Measurements from ENCODE around the gene PLSCR5.

PLSCR5 gene

DNA sequence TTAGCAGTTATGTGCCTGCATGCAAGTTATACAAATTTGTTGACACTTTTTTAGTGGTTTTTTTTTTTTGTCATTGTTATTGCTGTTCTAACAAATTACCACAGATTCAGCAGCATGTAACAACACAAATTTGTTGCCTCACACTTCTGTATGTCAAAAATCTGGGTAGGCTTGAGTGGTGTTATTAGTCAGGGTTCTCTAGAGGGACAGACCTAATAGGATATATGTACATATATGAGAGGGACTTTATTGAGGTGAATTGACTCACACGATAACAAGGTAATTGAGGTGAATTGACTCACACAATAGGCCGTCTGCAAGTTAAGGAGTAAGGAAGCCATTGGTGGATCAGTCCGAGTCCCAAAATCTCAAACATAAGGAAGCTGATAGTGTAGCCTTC lies 45.8 kb downstream of the PLSCR5 start:
- Histone ChIP-seq H3K4me2 (ENCODE audit: low read length) (no peak overlapping the region), H3K36me3 (replicated peaks; ENCODE audit: low read depth, low read length) (no peaks in the 10 kb centered on the region)

DNA sequence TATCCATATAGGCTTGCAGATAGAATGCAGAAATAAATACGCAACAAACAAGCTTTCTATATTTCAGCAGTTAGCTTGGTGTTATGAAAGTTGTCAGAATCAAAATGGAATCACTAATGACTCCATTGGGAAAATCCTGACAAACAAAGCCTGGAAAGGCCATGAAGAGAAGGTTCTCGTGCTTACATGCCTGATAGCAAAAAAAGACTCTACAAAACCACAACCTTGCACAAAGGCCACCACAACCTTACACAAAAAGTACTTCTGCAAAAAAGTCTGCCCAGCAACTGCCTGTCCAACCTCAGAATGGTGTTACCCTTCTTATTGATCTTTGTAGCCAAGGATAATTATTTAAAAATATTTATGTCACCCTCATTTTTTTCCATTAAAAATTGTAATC lies 46.4 kb downstream of the PLSCR5 start:
- Histone ChIP-seq H2AFZ (ENCODE audit: low read depth, low read length) (no peak overlapping the region), H4K20me1 (ENCODE audit: insufficient read depth, low read length) (no peaks in the 10 kb centered on the region), H3K27ac (ENCODE audit: low read length) (no peak overlapping the region), H3K36me3 (replicated peaks; ENCODE audit: low read depth, low read length) (no peaks in the 10 kb centered on the region), H3K9me3 (ENCODE audit: insufficient read depth, low read length) (no peaks in the 10 kb centered on the region), H3K27me3 (ENCODE audit: low read depth, low read length) (no peaks in the 10 kb centered on the region), H3K4me1 (ENCODE audit: low read length) (0 out of 2 replicates have a peak, but pooled peaks cover 3% of the 10 kb centered on the region), H3K4me2 (ENCODE audit: low read length) (no peak overlapping the region), H3K4me3 (ENCODE audit: low read length) (no peak overlapping the region), H3K9ac (ENCODE audit: low read length) (no peak overlapping the region), H3K79me2 (ENCODE audit: low read length) (no peaks in the 10 kb centered on the region)
- no peak for TF ChIP-seq EZH2phosphoT487 (IDR thresholded peaks at IDR 0.05; ENCODE audit: low read depth)
- TF ChIP-seq, protein P1, sequence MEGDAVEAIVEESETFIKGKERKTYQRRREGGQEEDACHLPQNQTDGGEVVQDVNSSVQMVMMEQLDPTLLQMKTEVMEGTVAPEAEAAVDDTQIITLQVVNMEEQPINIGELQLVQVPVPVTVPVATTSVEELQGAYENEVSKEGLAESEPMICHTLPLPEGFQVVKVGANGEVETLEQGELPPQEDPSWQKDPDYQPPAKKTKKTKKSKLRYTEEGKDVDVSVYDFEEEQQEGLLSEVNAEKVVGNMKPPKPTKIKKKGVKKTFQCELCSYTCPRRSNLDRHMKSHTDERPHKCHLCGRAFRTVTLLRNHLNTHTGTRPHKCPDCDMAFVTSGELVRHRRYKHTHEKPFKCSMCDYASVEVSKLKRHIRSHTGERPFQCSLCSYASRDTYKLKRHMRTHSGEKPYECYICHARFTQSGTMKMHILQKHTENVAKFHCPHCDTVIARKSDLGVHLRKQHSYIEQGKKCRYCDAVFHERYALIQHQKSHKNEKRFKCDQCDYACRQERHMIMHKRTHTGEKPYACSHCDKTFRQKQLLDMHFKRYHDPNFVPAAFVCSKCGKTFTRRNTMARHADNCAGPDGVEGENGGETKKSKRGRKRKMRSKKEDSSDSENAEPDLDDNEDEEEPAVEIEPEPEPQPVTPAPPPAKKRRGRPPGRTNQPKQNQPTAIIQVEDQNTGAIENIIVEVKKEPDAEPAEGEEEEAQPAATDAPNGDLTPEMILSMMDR (IDR thresholded peaks at IDR 0.05; ENCODE audit: low read depth, low read length): no peak

More for the DNA sequence above, 45.8 kb downstream of the PLSCR5 start:
- TF ChIP-seq, protein P1 (IDR thresholded peaks at IDR 0.05; ENCODE audit: low read depth, low read length): no peak
- no peak for TF ChIP-seq EZH2phosphoT487 (IDR thresholded peaks at IDR 0.05; ENCODE audit: low read depth)
- Histone ChIP-seq H3K4me3 (ENCODE audit: low read length) (no peak overlapping the region), H3K9me3 (ENCODE audit: insufficient read depth, low read length) (no peaks in the 10 kb centered on the region), H3K27ac (ENCODE audit: low read length) (no peak overlapping the region), H3K27me3 (ENCODE audit: low read depth, low read length) (no peaks in the 10 kb centered on the region), H3K9ac (ENCODE audit: low read length) (no peak overlapping the region), H3K4me1 (ENCODE audit: low read length) (0 out of 2 replicates have a peak, but pooled peaks cover 3% of the 10 kb centered on the region), H2AFZ (ENCODE audit: low read depth, low read length) (no peak overlapping the region), H4K20me1 (ENCODE audit: insufficient read depth, low read length) (no peaks in the 10 kb centered on the region), H3K79me2 (ENCODE audit: low read length) (no peaks in the 10 kb centered on the region)

DNA sequence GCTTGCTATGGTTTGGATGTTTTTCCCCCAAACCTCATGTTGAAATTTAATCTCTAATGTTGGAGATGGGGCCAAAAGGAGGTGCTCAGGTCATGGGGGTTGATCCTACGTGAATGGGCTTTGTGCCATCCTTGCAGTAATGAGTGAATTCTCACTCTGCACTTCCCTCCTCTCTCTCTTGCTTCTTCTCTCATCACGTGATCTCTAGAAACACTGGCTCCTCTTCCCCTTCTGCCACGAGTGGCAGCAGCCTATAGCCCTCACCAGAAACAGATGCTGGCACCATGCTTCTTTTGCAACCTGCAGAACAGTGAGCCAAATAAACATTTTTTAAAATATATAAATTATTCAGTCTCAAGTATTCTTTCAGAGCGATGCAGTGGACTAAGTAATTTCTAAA lies 47.4 kb downstream of the PLSCR5 start:
- Histone ChIP-seq H3K4me3 (ENCODE audit: low read length) (no peak overlapping the region), H3K9ac (ENCODE audit: low read length) (no peak overlapping the region), H4K20me1 (ENCODE audit: insufficient read depth, low read length) (no peaks in the 10 kb centered on the region), H3K79me2 (ENCODE audit: low read length) (no peaks in the 10 kb centered on the region), H3K4me1 (ENCODE audit: low read length) (0 out of 2 replicates have a peak, but pooled peaks cover 3% of the 10 kb centered on the region), H3K36me3 (replicated peaks; ENCODE audit: low read depth, low read length) (no peaks in the 10 kb centered on the region), H3K27me3 (ENCODE audit: low read depth, low read length) (no peaks in the 10 kb centered on the region), H3K4me2 (ENCODE audit: low read length) (no peak overlapping the region), H3K27ac (ENCODE audit: low read length) (no peak overlapping the region), H3K9me3 (ENCODE audit: insufficient read depth, low read length) (no peaks in the 10 kb centered on the region), H2AFZ (ENCODE audit: low read depth, low read length) (no peak overlapping the region)
- TF ChIP-seq, protein P1 (IDR thresholded peaks at IDR 0.05; ENCODE audit: low read depth, low read length): no peak
- TF ChIP-seq EZH2phosphoT487 (IDR thresholded peaks at IDR 0.05; ENCODE audit: low read depth): no peak

DNA sequence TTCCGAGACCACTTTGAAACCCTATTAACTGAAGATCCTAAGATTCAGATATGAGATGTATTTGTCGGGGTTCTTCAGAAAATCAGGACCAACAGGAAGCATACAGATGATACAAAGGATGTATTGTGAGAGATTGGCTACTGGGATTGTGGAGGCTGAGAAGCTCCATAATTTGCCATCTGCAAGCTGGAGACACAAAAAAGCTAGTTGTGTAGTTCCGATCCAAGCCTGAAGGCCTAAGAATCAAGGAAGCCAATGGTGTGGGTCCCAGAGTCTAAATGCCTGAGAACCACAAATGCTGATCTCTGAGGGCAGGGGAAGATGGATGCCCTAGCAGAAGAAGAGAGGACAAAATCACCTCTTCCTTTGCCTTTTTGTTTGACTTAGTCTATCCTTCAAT lies 49.8 kb downstream of the PLSCR5 start:
- Histone ChIP-seq H3K4me1 (ENCODE audit: low read length) (peaks cover 22% of the 10 kb centered on the region), H4K20me1 (ENCODE audit: insufficient read depth, low read length) (no peaks in the 10 kb centered on the region), H3K27me3 (ENCODE audit: low read depth, low read length) (no peaks in the 10 kb centered on the region), H3K27ac (ENCODE audit: low read length) (no peak overlapping the region), H3K36me3 (replicated peaks; ENCODE audit: low read depth, low read length) (no peaks in the 10 kb centered on the region), H3K4me2 (ENCODE audit: low read length) (no peak overlapping the region), H3K4me3 (ENCODE audit: low read length) (no peak overlapping the region), H3K9me3 (ENCODE audit: insufficient read depth, low read length) (no peaks in the 10 kb centered on the region), H2AFZ (ENCODE audit: low read depth, low read length) (no peak overlapping the region), H3K9ac (ENCODE audit: low read length) (no peak overlapping the region), H3K79me2 (ENCODE audit: low read length) (no peaks in the 10 kb centered on the region)
- TF ChIP-seq, protein P1 (IDR thresholded peaks at IDR 0.05; ENCODE audit: low read depth, low read length): no peak
- TF ChIP-seq EZH2phosphoT487 (IDR thresholded peaks at IDR 0.05; ENCODE audit: low read depth): no peak

All from OCI-LY3 (cell line).